H9 (cell line): ENCODE results near the gene CCNT1. TPM values are rescaled to one million over a fixed set of nuclear protein-coding genes. Genes with fewer than 3 reads are reported as not detected.

ENCODE experiments used
- DNase-seq: peaks from one replicate; pipeline ENCODE4 v3.0.0-alpha.2; 2017
- H2AFZ ChIP-seq: one replicate; pipeline ENCODE4 v1.6.1; 2013; ENCODE audit warnings: mild to moderate bottlenecking, low read length, control low read depth, moderate library complexity
- H2AK5ac ChIP-seq: 2 replicates; pipeline ENCODE4 v1.6.1; 2013; ENCODE audit warnings: low read length, control low read depth, mixed read lengths; ENCODE audit not compliant: insufficient read length
- H2BK120ac ChIP-seq: one replicate; pipeline ENCODE4 v1.6.1; 2013; ENCODE audit warnings: low read depth, mild to moderate bottlenecking, low read length, control low read depth, inconsistent platforms; ENCODE audit not compliant: poor library complexity, severe bottlenecking
- H2BK12ac ChIP-seq: 2 replicates; pipeline ENCODE4 v1.6.1; 2013; ENCODE audit warnings: low read length, control low read depth, mixed read lengths, low read depth; ENCODE audit not compliant: insufficient read length
- H2BK15ac ChIP-seq: 2 replicates; pipeline ENCODE4 v1.6.1; 2013; ENCODE audit warnings: low read depth, low read length, control low read depth
- H2BK20ac ChIP-seq: one replicate; pipeline ENCODE4 v1.6.1; 2013; ENCODE audit warnings: low read depth, mild to moderate bottlenecking, low read length, control low read depth, inconsistent platforms; ENCODE audit not compliant: poor library complexity, severe bottlenecking
- H2BK5ac ChIP-seq: 2 replicates; pipeline ENCODE4 v1.6.1; 2013; ENCODE audit warnings: low read length, control low read depth, mixed read lengths; ENCODE audit not compliant: insufficient read length
- H3K14ac ChIP-seq: 2 replicates; pipeline ENCODE4 v1.6.1; 2013; ENCODE audit warnings: low read length, control low read depth; ENCODE audit not compliant: insufficient read depth
- H3K18ac ChIP-seq: 2 replicates; pipeline ENCODE4 v1.6.1; 2013; ENCODE audit warnings: low read depth, mild to moderate bottlenecking, mixed read lengths, low read length, control low read depth; ENCODE audit not compliant: insufficient read length
- H3K23ac ChIP-seq: 2 replicates; pipeline ENCODE4 v1.6.1; 2013; ENCODE audit warnings: low read length, control low read depth, mixed read lengths, low read depth; ENCODE audit not compliant: insufficient read length
- H3K23me2 ChIP-seq: 2 replicates; pipeline ENCODE4 v1.6.1; 2013; ENCODE audit warnings: low read depth, mild to moderate bottlenecking, mixed read lengths, low read length, control low read depth; ENCODE audit not compliant: insufficient read length, poor library complexity, severe bottlenecking
- H3K27ac ChIP-seq: 2 replicates; pipeline ENCODE4 v1.5.1; 2013; ENCODE audit warnings: low read length, control low read depth, mixed read lengths, low read depth; ENCODE audit not compliant: insufficient read length
- H3K27me3 ChIP-seq: 2 replicates; pipeline ENCODE4 v1.6.1; 2013; ENCODE audit warnings: low read length, control low read depth, inconsistent platforms; ENCODE audit not compliant: insufficient read depth
- H3K4ac ChIP-seq: 2 replicates; pipeline ENCODE4 v1.6.1; 2013; ENCODE audit warnings: low read depth, mild to moderate bottlenecking, control low read depth, inconsistent platforms, low read length, moderate library complexity
- H3K4me1 ChIP-seq: 2 replicates; pipeline ENCODE4 v1.6.1; 2013; ENCODE audit warnings: low read length, control low read depth, inconsistent platforms; ENCODE audit not compliant: insufficient read depth
- H3K4me2 ChIP-seq: 2 replicates; pipeline ENCODE4 v1.6.1; 2013; ENCODE audit warnings: low read length, control low read depth, mixed read lengths; ENCODE audit not compliant: insufficient read length, insufficient read depth
- H3K56ac ChIP-seq: 2 replicates; pipeline ENCODE4 v1.6.1; 2013; ENCODE audit warnings: low read depth, mild to moderate bottlenecking, mixed read lengths, low read length, control low read depth; ENCODE audit not compliant: insufficient read length
- H3K79me1 ChIP-seq: 2 replicates; pipeline ENCODE4 v1.6.1; 2013; ENCODE audit warnings: low read depth, mild to moderate bottlenecking, moderate library complexity, low read length, control low read depth, inconsistent platforms; ENCODE audit not compliant: insufficient read depth, poor library complexity, severe bottlenecking
- H3K79me2 ChIP-seq: 2 replicates; pipeline ENCODE4 v1.6.1; 2013; ENCODE audit warnings: low read length, control low read depth, inconsistent platforms; ENCODE audit not compliant: insufficient read depth
- H3K9ac ChIP-seq: 2 replicates; pipeline ENCODE4 v1.6.1; 2013; ENCODE audit warnings: low read length, control low read depth, mixed read lengths; ENCODE audit not compliant: insufficient read length; ENCODE audit errors: extremely low read depth
- H3K9me3 ChIP-seq: one replicate; pipeline ENCODE4 v1.6.1; 2013; ENCODE audit warnings: low read depth, low read length, inconsistent platforms; ENCODE audit not compliant: control insufficient read depth
- H3T11ph ChIP-seq: one replicate; pipeline ENCODE4 v1.6.1; 2013; ENCODE audit warnings: mild to moderate bottlenecking, low read length, control low read depth, inconsistent platforms
- H4K20me1 ChIP-seq: one replicate; pipeline ENCODE4 v1.6.1; 2013; ENCODE audit not compliant: control insufficient read depth, insufficient read length, insufficient read depth
- H4K5ac ChIP-seq: 2 replicates; pipeline ENCODE4 v1.6.1; 2013; ENCODE audit warnings: low read depth, mild to moderate bottlenecking, mixed read lengths, low read length, control low read depth; ENCODE audit not compliant: insufficient read length
- H4K8ac ChIP-seq: replicated peaks from 2 replicates; pipeline ENCODE4 v1.6.1; 2013; ENCODE audit warnings: low read length, control low read depth, mixed read lengths, low read depth; ENCODE audit not compliant: insufficient read length
- H4K91ac ChIP-seq: 2 replicates; pipeline ENCODE4 v1.6.1; 2013; ENCODE audit warnings: low read depth, mild to moderate bottlenecking, moderate library complexity, mixed read lengths, low read length, control low read depth; ENCODE audit not compliant: insufficient read length
- H3K27ac Mint-ChIP-seq, 3 experiments: 2 replicates in 2 of 3; 3 replicates in 1 of 3; pipeline ENCODE4 v1.8.0; 2020 to 2021; ENCODE audit warnings: mixed read lengths in 3 of 3, mild to moderate bottlenecking in 1 of 3, moderate library complexity in 1 of 3
- H3K27me3 Mint-ChIP-seq: 2 replicates; pipeline ENCODE4 v1.8.0; 2021; ENCODE audit warnings: low read depth, mild to moderate bottlenecking, moderate library complexity, mixed read lengths
- H3K36me3 Mint-ChIP-seq, 3 experiments: 2 replicates in 2 of 3; 3 replicates in 1 of 3; pipeline ENCODE4 v1.8.0; 2020 to 2021; ENCODE audit warnings: low read depth in 3 of 3, mixed read lengths in 3 of 3; ENCODE audit not compliant: insufficient read depth in 1 of 3
- H3K4me1 Mint-ChIP-seq, 2 experiments: 2 replicates each; pipeline ENCODE4 v1.8.0; 2020; ENCODE audit warnings: mixed read lengths in 2 of 2
- H3K4me3 Mint-ChIP-seq, 2 experiments: 2 replicates in 1 of 2; 3 replicates in 1 of 2; pipeline ENCODE4 v1.8.0; 2020 to 2021; ENCODE audit warnings: mild to moderate bottlenecking in 2 of 2, mixed read lengths in 2 of 2, moderate library complexity in 1 of 2
- H3K9me3 Mint-ChIP-seq, 2 experiments: 2 replicates in 1 of 2; 3 replicates in 1 of 2; pipeline ENCODE4 v1.8.0; 2020; ENCODE audit warnings: mild to moderate bottlenecking in 2 of 2, mixed read lengths in 2 of 2, moderate library complexity in 1 of 2
- CTCF ChIP-seq: fragments of 200-600 bp; sonication (generic); conservative IDR thresholded peaks from 3 replicates; pipeline ENCODE4 v1.8.0; 2021; ENCODE audit warnings: antibody characterized with exemption, mild to moderate bottlenecking
- WGBS: extraction: QIAGEN DNeasy Blood & Tissue Kit; methylation state at CpG from one replicate; pipeline ENCODE4 v1.1.7; 2013; ENCODE audit warnings: missing lambda C conversion rate, low lambda C conversion rate, mixed read lengths; ENCODE audit not compliant: insufficient read length; ENCODE audit errors: extremely low coverage; 5-methylcytosine and 5-hydroxymethylcytosine counted together
- total RNA-seq: library from RNA; stranded (reverse); gene quantifications from 2 replicates; pipeline ENCODE4 v1.2.1, GENCODE V29; 2021

The CCNT1 gene
- total RNA-seq, 1 experiment from 2014 or later, result 53.1 TPM

- Histone ChIP-seq H3K4me2 (no peak overlapping the region), H4K5ac (no peak overlapping the region), H2AFZ (no peak overlapping the region), H3K23me2 (no peaks in the 10 kb centered on the region), H3K9ac (no peak overlapping the region), H4K91ac (no peak overlapping the region), H4K20me1 (no peaks in the 10 kb centered on the region), H3K79me2 (0 out of 2 replicates have a peak, but pooled peaks cover 2% of the 10 kb centered on the region), H2BK120ac (no peak overlapping the region), H3K27me3 (no peaks in the 10 kb centered on the region), H2BK5ac (no peak overlapping the region), H2BK15ac (no peak overlapping the region), H3K56ac (no peak overlapping the region), H3K27ac (no peak overlapping the region), H2AK5ac (no peak overlapping the region), H3K9me3 (no peaks in the 10 kb centered on the region), H3K14ac (no peak overlapping the region), H2BK20ac (no peak overlapping the region), H3K23ac (no peak overlapping the region), H3K79me1 (peaks cover 4% of the 10 kb centered on the region), H3K4ac (no peak overlapping the region), H3K4me1 (no peaks in the 10 kb centered on the region), H2BK12ac (no peak overlapping the region), H3T11ph (no peak overlapping the region), H3K18ac (no peak overlapping the region), H4K8ac (no peak overlapping the region)
- no peaks in the 10 kb centered on the region for H3K27me3 Mint-ChIP-seq
- no peaks in the 10 kb centered on the region for H3K4me1 Mint-ChIP-seq
- no peak overlapping the region for H3K27ac Mint-ChIP-seq
- H3K4me3 Mint-ChIP-seq, result no peak overlapping the region
- DNase-seq, result no peak
- no CpG with 5 or more reads among the region's 2 CpGs for WGBS
- H3K9me3 Mint-ChIP-seq, result no peaks in the 10 kb centered on the region
- peaks cover 31 to 80% (median 78%) of the 10 kb centered on the region in 3 experiments; a peak in 6 of 7 replicates for H3K36me3 Mint-ChIP-seq
- TF ChIP-seq CTCF, result no peak
These were observed 20.6 kb downstream of the CCNT1 start for GRCh38 chr12:48695859-48696258.
